ENCODE data around the gene SLC29A3.

SLC29A3 gene

DNA sequence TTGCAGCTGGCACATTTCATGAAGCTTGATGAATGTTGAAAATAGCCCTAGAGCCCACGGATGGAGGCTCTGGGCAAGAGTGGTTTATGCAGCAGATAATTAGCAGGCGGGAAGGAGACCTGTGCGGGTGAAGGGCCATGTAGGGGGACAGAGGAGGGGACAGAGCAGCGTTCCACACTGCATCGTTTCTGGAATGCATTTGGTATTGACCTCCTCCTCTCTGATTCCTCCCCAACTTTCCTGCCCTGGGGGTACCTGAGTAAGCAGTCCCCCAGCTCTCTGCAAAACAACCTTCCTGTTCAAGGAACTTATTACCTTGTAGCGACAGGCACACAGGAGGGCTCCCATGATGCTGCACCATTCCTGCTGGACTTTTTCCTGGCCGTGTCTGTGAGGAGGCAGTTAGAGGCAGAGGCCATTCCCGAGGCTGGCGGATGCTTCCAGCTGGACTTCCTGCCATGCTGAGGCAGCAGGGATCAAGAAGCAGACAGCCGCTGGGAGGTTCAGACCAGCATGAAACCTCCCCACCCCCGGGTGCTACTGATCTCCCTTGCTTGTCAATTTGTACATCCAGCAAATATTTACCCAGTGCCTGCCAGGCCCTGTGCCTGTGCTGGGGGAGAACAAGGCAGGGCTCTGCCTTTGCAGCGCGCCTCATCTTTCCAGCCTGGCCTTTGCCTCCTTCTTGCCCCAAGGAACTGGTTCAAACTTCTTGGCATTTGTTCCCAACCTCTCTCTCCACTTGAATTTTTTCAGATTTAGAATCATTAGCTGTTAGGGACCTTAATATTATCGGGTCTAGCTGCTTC, 28.7 kb downstream of the SLC29A3 start:
- no peak for DNase-seq (ENCODE audit: low spot score)
- in situ Hi-C loops (cut with MboI; ENCODE audit: low sequenced_read_pairs, unreplicated experiment) = no loop called here
- TF ChIP-seq, protein P1, sequence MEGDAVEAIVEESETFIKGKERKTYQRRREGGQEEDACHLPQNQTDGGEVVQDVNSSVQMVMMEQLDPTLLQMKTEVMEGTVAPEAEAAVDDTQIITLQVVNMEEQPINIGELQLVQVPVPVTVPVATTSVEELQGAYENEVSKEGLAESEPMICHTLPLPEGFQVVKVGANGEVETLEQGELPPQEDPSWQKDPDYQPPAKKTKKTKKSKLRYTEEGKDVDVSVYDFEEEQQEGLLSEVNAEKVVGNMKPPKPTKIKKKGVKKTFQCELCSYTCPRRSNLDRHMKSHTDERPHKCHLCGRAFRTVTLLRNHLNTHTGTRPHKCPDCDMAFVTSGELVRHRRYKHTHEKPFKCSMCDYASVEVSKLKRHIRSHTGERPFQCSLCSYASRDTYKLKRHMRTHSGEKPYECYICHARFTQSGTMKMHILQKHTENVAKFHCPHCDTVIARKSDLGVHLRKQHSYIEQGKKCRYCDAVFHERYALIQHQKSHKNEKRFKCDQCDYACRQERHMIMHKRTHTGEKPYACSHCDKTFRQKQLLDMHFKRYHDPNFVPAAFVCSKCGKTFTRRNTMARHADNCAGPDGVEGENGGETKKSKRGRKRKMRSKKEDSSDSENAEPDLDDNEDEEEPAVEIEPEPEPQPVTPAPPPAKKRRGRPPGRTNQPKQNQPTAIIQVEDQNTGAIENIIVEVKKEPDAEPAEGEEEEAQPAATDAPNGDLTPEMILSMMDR (IDR thresholded peaks at IDR 0.05; ENCODE audit: borderline replicate concordance, control extremely low read depth, extremely low read depth, insufficient read depth, missing control alignments) = no peak

DNA sequence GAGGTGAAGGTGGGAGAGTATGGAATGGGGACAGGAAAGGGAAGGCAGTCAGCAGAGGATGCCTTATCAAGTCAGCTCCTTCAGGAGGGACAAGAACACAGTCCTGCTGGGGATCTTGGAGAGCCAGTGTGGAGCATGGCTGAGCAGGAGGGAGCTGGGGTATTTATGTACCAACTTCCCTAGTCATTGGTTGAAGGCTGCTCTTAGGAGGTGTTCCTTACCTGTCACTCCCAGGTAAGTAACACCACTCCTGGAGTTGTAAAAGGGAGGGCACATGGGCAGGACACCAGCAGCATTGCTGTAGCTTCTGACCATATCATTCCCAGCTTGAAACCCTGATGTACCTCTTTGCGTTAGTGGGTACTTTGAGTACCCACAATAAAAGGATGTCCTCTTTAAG, 29.8 kb downstream of the SLC29A3 start:
- DNase-seq (ENCODE audit: low spot score) = no peak
- in situ Hi-C loops (cut with MboI; ENCODE audit: low sequenced_read_pairs, unreplicated experiment) = no loop called here
- TF ChIP-seq, protein P1 (IDR thresholded peaks at IDR 0.05; ENCODE audit: borderline replicate concordance, control extremely low read depth, extremely low read depth, insufficient read depth, missing control alignments) = no peak

DNA sequence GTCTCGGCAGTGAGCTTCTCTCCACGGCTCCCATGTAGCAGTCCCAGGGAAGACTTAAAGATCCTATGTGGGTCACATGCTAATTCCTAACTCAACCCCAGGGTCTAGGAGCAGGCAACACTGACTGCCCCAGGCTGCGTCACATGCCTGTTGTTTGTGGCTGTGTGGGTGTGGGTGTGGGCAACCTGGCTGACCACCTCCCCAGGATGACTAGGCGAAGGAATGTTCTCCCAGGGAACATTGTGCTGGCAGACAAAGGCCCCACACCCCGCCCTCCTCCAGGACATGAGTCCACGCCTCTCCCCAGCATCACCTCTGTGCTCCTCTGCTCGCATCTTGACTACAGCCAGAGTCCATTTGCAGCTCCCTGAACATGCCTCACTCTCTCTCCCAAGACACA, 30.3 kb downstream of the SLC29A3 start:
- in situ Hi-C loops (cut with MboI; ENCODE audit: low sequenced_read_pairs, unreplicated experiment) = no loop called here
- TF ChIP-seq, protein P1 (IDR thresholded peaks at IDR 0.05; ENCODE audit: borderline replicate concordance, control extremely low read depth, extremely low read depth, insufficient read depth, missing control alignments) = no peak
- no peak for DNase-seq (ENCODE audit: low spot score)

DNA sequence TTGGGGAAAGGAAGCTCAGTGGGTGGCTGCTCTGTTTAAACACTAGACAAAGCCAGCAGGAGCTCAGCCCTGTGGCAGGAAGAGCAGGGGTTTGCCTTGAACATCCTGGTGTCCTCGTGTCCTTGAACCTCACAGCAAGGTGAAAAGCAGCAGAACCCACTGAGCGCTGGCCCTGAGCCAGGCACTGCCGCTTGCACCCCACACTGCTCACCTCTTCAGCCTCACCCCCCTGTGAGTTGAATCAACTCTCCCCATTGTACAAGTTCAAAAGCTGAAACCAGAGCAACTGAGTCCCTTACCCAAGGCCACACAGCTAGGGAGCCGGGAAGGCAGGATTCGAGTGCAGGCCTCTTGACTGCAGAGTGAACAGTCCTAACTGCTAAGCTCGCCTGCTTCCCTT, 32.0 kb downstream of the SLC29A3 start:
- no peak for DNase-seq (ENCODE audit: low spot score)
- in situ Hi-C loops (cut with MboI; ENCODE audit: low sequenced_read_pairs, unreplicated experiment) = no loop called here
- TF ChIP-seq, protein P1 (IDR thresholded peaks at IDR 0.05; ENCODE audit: borderline replicate concordance, control extremely low read depth, extremely low read depth, insufficient read depth, missing control alignments) = no peak

DNA sequence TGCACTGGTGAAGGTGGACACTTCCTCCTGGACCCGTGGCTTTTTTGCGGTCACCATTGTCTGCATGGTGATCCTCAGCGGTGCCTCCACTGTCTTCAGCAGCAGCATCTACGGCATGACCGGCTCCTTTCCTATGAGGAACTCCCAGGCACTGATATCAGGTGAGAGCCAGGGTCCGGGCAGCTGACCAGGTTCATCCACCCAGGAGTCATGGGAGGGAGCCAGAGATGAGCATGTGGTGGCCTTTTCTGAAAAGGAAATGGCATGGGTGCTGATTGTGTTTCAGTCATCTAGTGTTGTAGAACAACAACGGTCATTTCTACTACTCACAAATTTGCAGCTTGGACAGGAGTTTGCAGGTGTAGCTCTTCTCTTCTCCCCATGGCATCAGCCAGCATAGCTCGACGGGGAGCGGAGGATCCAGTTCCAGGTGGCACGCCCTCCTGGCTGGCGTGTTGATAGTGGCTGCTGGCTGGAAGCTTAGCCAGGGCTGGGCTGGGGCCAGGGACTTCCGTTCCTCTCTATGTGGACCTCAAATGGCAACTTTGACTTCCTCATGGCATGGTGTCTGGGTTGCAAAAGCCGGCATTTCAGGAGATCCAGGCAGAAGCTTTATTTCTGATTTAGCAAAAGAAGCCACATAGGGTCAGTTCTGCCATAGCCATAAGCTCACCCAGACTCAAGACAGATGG, 32.7 kb downstream of the SLC29A3 start:
- DNase-seq (ENCODE audit: low spot score) = no peak
- in situ Hi-C loops (cut with MboI; ENCODE audit: low sequenced_read_pairs, unreplicated experiment) = no loop called here
- TF ChIP-seq, protein P1 (IDR thresholded peaks at IDR 0.05; ENCODE audit: borderline replicate concordance, control extremely low read depth, extremely low read depth, insufficient read depth, missing control alignments) = no peak

DNA sequence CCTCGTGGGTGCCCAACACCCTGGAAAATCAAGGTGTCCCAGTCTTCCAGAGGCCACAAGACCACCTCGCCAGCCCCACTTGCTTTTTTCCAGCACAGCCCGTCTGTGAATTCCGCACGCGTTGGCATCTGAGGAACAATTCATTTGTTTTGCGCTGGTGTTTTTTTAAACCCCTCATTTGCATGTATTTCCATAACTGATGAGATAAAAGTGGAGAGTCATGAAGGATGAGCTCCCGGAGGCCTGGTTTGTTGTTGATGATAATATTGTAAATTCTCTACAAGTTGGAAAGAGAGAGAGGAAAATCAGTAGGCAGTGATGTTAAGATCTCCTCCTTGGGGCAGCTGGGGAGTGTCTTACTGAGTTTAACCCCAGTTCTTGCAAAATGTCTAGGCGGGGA, 34.6 kb downstream of the SLC29A3 start:
- DNase-seq (ENCODE audit: low spot score) = no peak
- TF ChIP-seq, protein P1 (IDR thresholded peaks at IDR 0.05; ENCODE audit: borderline replicate concordance, control extremely low read depth, extremely low read depth, insufficient read depth, missing control alignments) = no peak
- in situ Hi-C loops (cut with MboI; ENCODE audit: low sequenced_read_pairs, unreplicated experiment) = no loop called here

All from GM13976 (cell line).